ENCODE measurements around the gene POLR1F.

DNA sequence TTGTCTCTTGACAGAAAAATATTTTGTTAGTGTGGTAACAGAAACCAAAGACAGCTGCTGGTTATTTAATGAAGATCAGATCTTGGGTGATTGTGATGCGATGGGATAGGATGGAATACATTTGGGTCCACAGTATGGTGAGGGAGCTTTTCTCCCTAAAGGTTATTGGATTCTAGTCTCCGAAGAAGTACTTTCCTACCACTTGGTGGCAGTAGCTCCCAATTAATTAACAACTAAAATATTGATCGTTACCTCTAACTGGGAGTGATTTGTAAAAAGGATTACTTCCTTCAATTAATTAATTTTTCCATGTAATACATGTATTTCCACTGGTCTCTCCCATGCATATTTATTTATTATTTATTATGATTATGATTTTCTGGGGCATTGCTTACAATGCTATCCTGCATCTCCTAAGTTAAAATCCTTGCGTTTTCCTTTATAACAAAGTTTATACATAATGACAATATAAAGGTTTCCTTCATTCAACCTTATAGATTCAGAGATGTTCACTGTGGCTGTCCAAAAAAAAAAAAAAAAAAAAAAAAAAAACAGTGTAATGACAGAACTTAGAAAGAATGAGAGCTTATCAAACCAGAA is 39.0 kb upstream of the POLR1F start:
- TF ChIP-seq, protein P1, sequence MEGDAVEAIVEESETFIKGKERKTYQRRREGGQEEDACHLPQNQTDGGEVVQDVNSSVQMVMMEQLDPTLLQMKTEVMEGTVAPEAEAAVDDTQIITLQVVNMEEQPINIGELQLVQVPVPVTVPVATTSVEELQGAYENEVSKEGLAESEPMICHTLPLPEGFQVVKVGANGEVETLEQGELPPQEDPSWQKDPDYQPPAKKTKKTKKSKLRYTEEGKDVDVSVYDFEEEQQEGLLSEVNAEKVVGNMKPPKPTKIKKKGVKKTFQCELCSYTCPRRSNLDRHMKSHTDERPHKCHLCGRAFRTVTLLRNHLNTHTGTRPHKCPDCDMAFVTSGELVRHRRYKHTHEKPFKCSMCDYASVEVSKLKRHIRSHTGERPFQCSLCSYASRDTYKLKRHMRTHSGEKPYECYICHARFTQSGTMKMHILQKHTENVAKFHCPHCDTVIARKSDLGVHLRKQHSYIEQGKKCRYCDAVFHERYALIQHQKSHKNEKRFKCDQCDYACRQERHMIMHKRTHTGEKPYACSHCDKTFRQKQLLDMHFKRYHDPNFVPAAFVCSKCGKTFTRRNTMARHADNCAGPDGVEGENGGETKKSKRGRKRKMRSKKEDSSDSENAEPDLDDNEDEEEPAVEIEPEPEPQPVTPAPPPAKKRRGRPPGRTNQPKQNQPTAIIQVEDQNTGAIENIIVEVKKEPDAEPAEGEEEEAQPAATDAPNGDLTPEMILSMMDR (optimal IDR thresholded peaks at IDR 0.05 in 1 of 3, IDR thresholded peaks at IDR 0.05 in 1 of 3, conservative IDR thresholded peaks at IDR 0.05 in 1 of 3; ENCODE audit: extremely low read depth in 1 of 3, insufficient read depth in 2 of 3, low read length in 3 of 3) = peak; percentile 24 to 57 (median 52)
- TF ChIP-seq EZH2 (IDR thresholded peaks at IDR 0.05; ENCODE audit: low read length) = no peak

Measured in keratinocyte (primary cell).